HepG2 (cell line): ENCODE measurements around the gene USP32.

ENCODE experiments used
- BCL6 ChIP-seq: IDR thresholded peaks from 2 replicates; pipeline ENCODE4 v1.6.1; 2016; ENCODE audit warnings: missing genetic modification reagents, missing compliant biosample characterization
- BRD4 ChIP-seq: sonication (generic); formaldehyde crosslinking; IDR thresholded peaks from 2 replicates; pipeline ENCODE4 v1.4.0; 2020; ENCODE audit warnings: missing genetic modification reagents
- FOXA3 ChIP-seq: IDR thresholded peaks from 2 replicates; pipeline ENCODE4 v1.6.1; 2016; ENCODE audit warnings: missing genetic modification reagents, missing compliant biosample characterization
- POLR2AphosphoS5 ChIP-seq: IDR thresholded peaks from 2 replicates; pipeline ENCODE4 v1.6.1; 2012; ENCODE audit warnings: low read depth, low read length
- RBFOX2 ChIP-seq: fragments of 200-400 bp; formaldehyde crosslinking; IDR thresholded peaks from 2 replicates; pipeline ENCODE4 v1.6.1; 2017; ENCODE audit warnings: low read depth, mild to moderate bottlenecking, low read length
- ZNF766 ChIP-seq: sonication (generic); formaldehyde crosslinking; IDR thresholded peaks from 2 replicates; pipeline ENCODE4 v1.5.0; 2020; ENCODE audit warnings: missing genetic modification reagents, borderline replicate concordance
- TF ChIP-seq, protein P1 (sequence below): IDR thresholded peaks from 2 replicates; pipeline ENCODE4 v1.6.1; 2012; ENCODE audit warnings: inconsistent platforms
- TF ChIP-seq, protein P2 (sequence below): sonication (generic); formaldehyde crosslinking; IDR thresholded peaks from 2 replicates; pipeline ENCODE4 v1.5.1; 2020; ENCODE audit warnings: missing genetic modification reagents, mild to moderate bottlenecking, borderline replicate concordance

DNA sequence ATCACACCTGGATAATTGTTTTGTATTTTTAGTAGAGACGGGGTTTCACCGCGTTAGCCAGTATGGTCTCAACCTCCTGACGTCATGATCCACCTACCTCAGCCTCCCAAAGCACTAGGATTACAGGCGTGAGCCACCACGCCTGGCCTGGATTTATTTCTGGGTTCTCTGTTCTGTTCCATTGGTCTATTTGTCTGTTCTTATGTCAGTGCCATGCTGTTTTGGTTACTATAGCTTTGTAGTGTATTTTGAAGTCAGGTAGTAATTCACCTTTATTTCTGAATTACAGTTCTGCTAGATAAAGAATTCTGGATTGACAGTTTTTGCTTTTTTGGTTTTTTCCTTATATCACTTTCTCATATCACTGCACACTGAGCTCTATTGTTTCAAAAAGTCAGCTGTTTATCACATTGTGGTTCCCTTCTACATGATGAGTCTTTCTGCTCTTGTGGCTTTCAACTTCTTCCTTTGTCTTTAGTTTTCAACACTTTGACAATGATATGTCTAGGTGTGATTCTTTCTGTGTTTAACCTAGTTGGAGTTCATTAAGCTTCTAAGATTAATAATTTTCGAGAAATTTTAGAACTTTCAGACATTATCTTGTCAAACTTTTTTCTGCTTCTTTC is 144.0 kb downstream of the USP32 start:
- no peak for TF ChIP-seq BRD4 (CRISPR knock-in tag)
- TF ChIP-seq ZNF766 (CRISPR knock-in tag) = no peak
- no peak for TF ChIP-seq FOXA3 (CRISPR knock-in tag)
- no peak for TF ChIP-seq POLR2AphosphoS5
- TF ChIP-seq RBFOX2 = no peak
- TF ChIP-seq, protein P1, sequence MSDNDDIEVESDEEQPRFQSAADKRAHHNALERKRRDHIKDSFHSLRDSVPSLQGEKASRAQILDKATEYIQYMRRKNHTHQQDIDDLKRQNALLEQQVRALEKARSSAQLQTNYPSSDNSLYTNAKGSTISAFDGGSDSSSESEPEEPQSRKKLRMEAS = no peak
- no peak for TF ChIP-seq BCL6 (CRISPR knock-in tag)
- TF ChIP-seq, protein P2, sequence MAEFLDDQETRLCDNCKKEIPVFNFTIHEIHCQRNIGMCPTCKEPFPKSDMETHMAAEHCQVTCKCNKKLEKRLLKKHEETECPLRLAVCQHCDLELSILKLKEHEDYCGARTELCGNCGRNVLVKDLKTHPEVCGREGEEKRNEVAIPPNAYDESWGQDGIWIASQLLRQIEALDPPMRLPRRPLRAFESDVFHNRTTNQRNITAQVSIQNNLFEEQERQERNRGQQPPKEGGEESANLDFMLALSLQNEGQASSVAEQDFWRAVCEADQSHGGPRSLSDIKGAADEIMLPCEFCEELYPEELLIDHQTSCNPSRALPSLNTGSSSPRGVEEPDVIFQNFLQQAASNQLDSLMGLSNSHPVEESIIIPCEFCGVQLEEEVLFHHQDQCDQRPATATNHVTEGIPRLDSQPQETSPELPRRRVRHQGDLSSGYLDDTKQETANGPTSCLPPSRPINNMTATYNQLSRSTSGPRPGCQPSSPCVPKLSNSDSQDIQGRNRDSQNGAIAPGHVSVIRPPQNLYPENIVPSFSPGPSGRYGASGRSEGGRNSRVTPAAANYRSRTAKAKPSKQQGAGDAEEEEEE (CRISPR knock-in tag) = no peak
